Loucy (cell line): ENCODE results near the gene UBL3.

Experiments
- H2AFZ ChIP-seq: fragments of 200-600 bp; sonication (generic); 2 replicates; pipeline ENCODE4 v1.6.0; 2016; ENCODE audit warnings: antibody characterized with exemption, mild to moderate bottlenecking, low read length, moderate library complexity
- H3F3A ChIP-seq: fragments of 200-600 bp; 2 replicates; pipeline ENCODE4 v1.6.0; 2016; ENCODE audit warnings: antibody characterized with exemption, low read depth, mild to moderate bottlenecking
- H3K27me3 ChIP-seq: fragments of 200-600 bp; sonication (generic); 2 replicates; pipeline ENCODE4 v1.6.1; 2014; ENCODE audit warnings: low read length, mild to moderate bottlenecking; ENCODE audit not compliant: insufficient read depth, poor library complexity, severe bottlenecking
- H3K36me3 ChIP-seq: fragments of 200-600 bp; sonication (generic); 2 replicates; pipeline ENCODE4 v1.6.1; 2016; ENCODE audit warnings: low read length; ENCODE audit not compliant: insufficient read depth
- H3K4me1 ChIP-seq: fragments of 200-600 bp; sonication (generic); 2 replicates; pipeline ENCODE4 v1.5.1; 2014; ENCODE audit warnings: low read length, mild to moderate bottlenecking; ENCODE audit not compliant: insufficient read depth, poor library complexity, severe bottlenecking
- H3K4me2 ChIP-seq: fragments of 200-600 bp; sonication (generic); 2 replicates; pipeline ENCODE4 v1.6.0; 2014; ENCODE audit warnings: antibody characterized with exemption, low read length, low read depth, mild to moderate bottlenecking; ENCODE audit not compliant: poor library complexity, severe bottlenecking
- H3K4me3 ChIP-seq: fragments of 200-600 bp; sonication (generic); 2 replicates; pipeline ENCODE4 v1.5.1; 2014; ENCODE audit warnings: low read length, mild to moderate bottlenecking, mixed read lengths; ENCODE audit not compliant: poor library complexity, severe bottlenecking
- H3K79me2 ChIP-seq: fragments of 200-600 bp; sonication (generic); 2 replicates; pipeline ENCODE4 v1.6.1; 2014; ENCODE audit warnings: low read length; ENCODE audit not compliant: insufficient read depth
- H3K9ac ChIP-seq: fragments of 200-600 bp; sonication (generic); 2 replicates; pipeline ENCODE4 v1.6.0; 2014; ENCODE audit warnings: mild to moderate bottlenecking, low read depth, low read length, moderate library complexity; ENCODE audit not compliant: poor library complexity, severe bottlenecking
- H3K9me2 ChIP-seq: fragments of 200-600 bp; sonication (generic); replicated peaks from 2 replicates; pipeline ENCODE4 v1.6.1; 2016; ENCODE audit warnings: low read depth, low read length, mixed read lengths
- H3K9me3 ChIP-seq: fragments of 200-600 bp; sonication (generic); 2 replicates; pipeline ENCODE4 v1.6.1; 2014; ENCODE audit warnings: mild to moderate bottlenecking, antibody characterized with exemption, low read length, low read depth; ENCODE audit not compliant: insufficient read depth
- H4K20me1 ChIP-seq: fragments of 200-600 bp; sonication (generic); 2 replicates; pipeline ENCODE4 v1.6.0; 2014; ENCODE audit warnings: antibody characterized with exemption, low read length, mild to moderate bottlenecking; ENCODE audit not compliant: insufficient read depth, poor library complexity, severe bottlenecking
- CTCF ChIP-seq: fragments of 200-600 bp; sonication (generic); conservative IDR thresholded peaks from 2 replicates; pipeline ENCODE4 v1.5.1; 2014; ENCODE audit warnings: mild to moderate bottlenecking, antibody characterized with exemption, low read length
- EZH2phosphoT487 ChIP-seq: fragments of 200-600 bp; IDR thresholded peaks from 2 replicates; pipeline ENCODE4 v1.6.1; 2018; ENCODE audit warnings: antibody characterized with exemption, mild to moderate bottlenecking, moderate library complexity, borderline replicate concordance

Gene UBL3

DNA sequence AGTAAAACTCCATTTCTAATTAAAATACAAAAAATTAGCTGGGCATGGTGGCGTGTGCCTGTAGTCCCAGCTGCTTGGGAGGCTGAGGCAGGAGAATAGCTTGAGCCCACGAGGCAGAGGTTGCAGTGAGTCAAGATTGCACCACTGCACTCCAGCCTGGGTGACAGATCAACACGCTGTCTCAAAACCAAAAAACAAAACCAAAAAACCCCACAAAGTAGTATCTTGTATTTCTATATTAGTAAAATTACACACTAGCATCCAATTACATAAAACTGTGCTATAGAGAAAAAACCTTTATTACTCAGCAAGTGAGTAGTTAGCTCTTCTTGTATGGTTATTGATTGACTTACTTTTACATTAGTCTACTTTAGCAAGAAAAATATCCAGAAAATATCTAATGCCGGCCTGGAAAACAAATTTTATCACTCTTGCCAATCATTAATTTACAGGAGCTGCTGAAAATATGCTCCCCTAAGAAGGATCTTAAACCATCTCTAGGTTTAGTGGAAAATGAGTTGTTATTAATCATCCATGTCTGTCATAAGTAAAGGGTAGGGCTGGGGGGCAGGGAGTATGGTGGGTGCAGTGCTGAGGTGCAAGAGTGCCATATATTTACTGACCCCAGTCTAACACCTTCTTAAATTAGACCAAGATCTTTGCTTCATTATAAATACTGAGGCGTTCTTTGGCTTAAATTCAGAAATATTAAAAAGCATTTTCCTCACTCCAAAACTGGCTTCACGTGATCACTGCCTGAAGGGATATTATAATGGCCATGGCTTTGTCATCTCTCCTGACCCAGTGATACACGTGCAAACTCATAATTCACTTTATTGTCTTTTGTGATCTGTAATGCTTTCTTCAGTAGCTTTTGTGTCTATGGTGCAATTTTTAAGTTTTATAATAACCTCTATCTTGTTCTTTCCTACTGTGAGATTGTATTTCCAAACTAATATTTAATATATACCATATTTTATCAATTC, 44.1 kb downstream of the UBL3 start:
- TF ChIP-seq CTCF: no peak
- no peak for TF ChIP-seq EZH2phosphoT487
- Histone ChIP-seq H3K9me3 (no peaks in the 10 kb centered on the region), H3K4me1 (peaks cover 26% of the 10 kb centered on the region), H3F3A (no peaks in the 10 kb centered on the region), H3K36me3 (no peaks in the 10 kb centered on the region), H4K20me1 (peaks cover 17% of the 10 kb centered on the region), H3K9me2 (no peaks in the 10 kb centered on the region), H3K9ac (no peak overlapping the region), H3K27me3 (no peaks in the 10 kb centered on the region), H3K4me3 (no peak overlapping the region), H3K4me2 (no peak overlapping the region), H2AFZ (no peak overlapping the region), H3K79me2 (peaks cover 92% of the 10 kb centered on the region)

- H3K4me1 ChIP-seq: peaks cover 39% of the 10 kb centered on the region
- peaks cover 26% of the 10 kb centered on the region for H4K20me1 ChIP-seq
- H3K9me2 ChIP-seq: no peaks in the 10 kb centered on the region
- no peak overlapping the region for H3K4me2 ChIP-seq
- H3K9me3 ChIP-seq: no peaks in the 10 kb centered on the region
- H3K36me3 ChIP-seq: no peaks in the 10 kb centered on the region
- no peak overlapping the region for H3K9ac ChIP-seq
- H3K27me3 ChIP-seq: no peaks in the 10 kb centered on the region
- H3K4me3 ChIP-seq: no peak overlapping the region
- no peak overlapping the region for H2AFZ ChIP-seq
- no peaks in the 10 kb centered on the region for H3F3A ChIP-seq
- peaks cover 93% of the 10 kb centered on the region for H3K79me2 ChIP-seq
- no peak for TF ChIP-seq EZH2phosphoT487
- TF ChIP-seq CTCF: no peak
These were observed 47.2 kb downstream of the UBL3 start for GRCh38 chr13:29803221-29803620.

DNA sequence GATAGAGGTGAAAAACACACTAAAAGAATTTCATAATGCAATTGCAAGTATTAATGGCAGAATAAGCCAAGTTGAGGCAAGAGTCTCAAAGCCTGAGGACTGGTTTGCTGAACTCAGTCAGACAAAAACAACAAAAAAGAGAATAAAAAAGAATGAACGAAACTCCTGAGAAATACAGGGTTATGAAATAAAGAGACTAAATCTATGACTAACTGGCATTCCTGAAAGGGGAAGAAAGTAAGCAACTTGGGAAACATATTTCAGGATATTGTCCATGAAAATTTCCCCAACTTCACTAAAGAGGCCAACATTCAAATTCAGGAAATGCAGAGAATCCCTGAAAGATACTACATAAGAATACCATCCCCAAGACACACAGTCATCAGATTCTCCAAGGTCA, 47.8 kb downstream of the UBL3 start:
- Histone ChIP-seq H3K9me2 (no peaks in the 10 kb centered on the region), H3K36me3 (no peaks in the 10 kb centered on the region), H3K9me3 (no peaks in the 10 kb centered on the region), H3K4me1 (peaks cover 35% of the 10 kb centered on the region), H3F3A (no peaks in the 10 kb centered on the region), H3K9ac (no peak overlapping the region), H2AFZ (no peak overlapping the region), H4K20me1 (peaks cover 30% of the 10 kb centered on the region), H3K4me2 (no peak overlapping the region), H3K4me3 (no peak overlapping the region), H3K27me3 (no peaks in the 10 kb centered on the region), H3K79me2 (peaks cover 93% of the 10 kb centered on the region)
- TF ChIP-seq EZH2phosphoT487 (no peak), CTCF (no peak)
